Measurements from ENCODE around the gene NPPC. TPM values are rescaled to one million over a fixed set of nuclear protein-coding genes. Genes with fewer than 3 reads are reported as not detected.
A peak's percentile ranks its signal among the peaks of the same experiment; 100 is the strongest.

Gene NPPC
- total RNA-seq, 1 donor from 2014 or later, result not detected

- no peak for DNase-seq (ENCODE audit: low spot score)
Measured at GRCh38 chr2:231935207-231935524, 9.0 kb upstream of the NPPC start.

GRCh38 chr2:231934441-231935206, 8.4 kb upstream of the NPPC start:
- DNase-seq (ENCODE audit: low spot score), result no peak

- no peak for DNase-seq (ENCODE audit: low spot score)
Measured at GRCh38 chr2:231933916-231934401, 7.8 kb upstream of the NPPC start.

- DNase-seq (ENCODE audit: low spot score), result no peak
Measured at GRCh38 chr2:231932985-231933915, 7.1 kb upstream of the NPPC start.

GRCh38 chr2:231932711-231932970, 6.4 kb upstream of the NPPC start:
- no peak for DNase-seq (ENCODE audit: low spot score)

- no peak for DNase-seq (ENCODE audit: low spot score)
Measured at GRCh38 chr2:231931481-231931915, 5.3 kb upstream of the NPPC start.

- no peak for DNase-seq (ENCODE audit: low spot score)
Measured at GRCh38 chr2:231930593-231931281, 4.5 kb upstream of the NPPC start.

GRCh38 chr2:231929961-231930592, 3.9 kb upstream of the NPPC start:
- DNase-seq (ENCODE audit: low spot score), result peak; percentile 33

- DNase-seq (ENCODE audit: low spot score), result no peak
Measured at GRCh38 chr2:231928901-231929725, 2.9 kb upstream of the NPPC start.

- DNase-seq (ENCODE audit: low spot score), result no peak
Measured at GRCh38 chr2:231928481-231928880, 2.3 kb upstream of the NPPC start.

- DNase-seq (ENCODE audit: low spot score), result no peak
Measured at GRCh38 chr2:231927566-231927890, 1.3 kb upstream of the NPPC start.

GRCh38 chr2:231926761-231927565, 767 bp upstream of the NPPC start:
- DNase-seq (ENCODE audit: low spot score), result no peak

GRCh38 chr2:231925303-231926179, 655 bp downstream of the NPPC start:
- DNase-seq (ENCODE audit: low spot score), result peak; percentile 83

GRCh38 chr2:231924889-231925275, 1.3 kb downstream of the NPPC start:
- no peak for DNase-seq (ENCODE audit: low spot score)

GRCh38 chr2:231923951-231924888, 2.0 kb downstream of the NPPC start:
- no peak for DNase-seq (ENCODE audit: low spot score)

- no peak for DNase-seq (ENCODE audit: low spot score)
Measured at GRCh38 chr2:231923010-231923344, 3.2 kb downstream of the NPPC start.

GRCh38 chr2:231922311-231923009, 3.7 kb downstream of the NPPC start:
- no peak for DNase-seq (ENCODE audit: low spot score)

GRCh38 chr2:231920795-231921194, 5.4 kb downstream of the NPPC start:
- no peak for DNase-seq (ENCODE audit: low spot score)
